OCI-LY1 (cell line): ENCODE data around the gene XYLT1.

Experiments used
- CTCF ChIP-seq: fragments of 200-600 bp; sonication (generic), shearing (Covaris generic); IDR thresholded peaks from 2 replicates; pipeline ENCODE4 v1.5.1; 2017; ENCODE audit warnings: mild to moderate bottlenecking, antibody characterized with exemption, low read length, moderate library complexity, mixed read lengths
- EZH2 ChIP-seq: fragments of 200-600 bp; sonication (generic), shearing (Covaris generic); IDR thresholded peaks from 2 replicates; pipeline ENCODE4 v1.8.0; 2017; ENCODE audit warnings: borderline replicate concordance, mixed run types, mild to moderate bottlenecking, antibody characterized with exemption, low read length, moderate library complexity, mixed read lengths

GRCh38 chr16:17067882-17068281 is 402.9 kb downstream of the XYLT1 start:
- no peak for TF ChIP-seq EZH2
- no peak for TF ChIP-seq CTCF
